GM12875 (cell line): ENCODE results near the gene HLA-G.
"Not testable (repeated sequence)": the region's sequence is repeated elsewhere in the genome, so short reads cannot be mapped to it uniquely, and the experiment has no call there.

Experiments
- H3K4me3 ChIP-seq: one replicate; pipeline ENCODE4 v1.5.1; 2011; ENCODE audit warnings: low read depth, low read length, control low read depth
- CTCF ChIP-seq: IDR thresholded peaks from 2 replicates; pipeline ENCODE4 v1.5.1; 2011; ENCODE audit warnings: low read depth, mild to moderate bottlenecking, control low read depth, inconsistent platforms, low read length, moderate library complexity, borderline replicate concordance; ENCODE audit not compliant: insufficient read depth

The HLA-G gene

GRCh38 chr6:29827579-29828470, at the start of gene HLA-G:
Gene HLA-G (plus strand): TSS chr6:29827825. CDS start chr6:29827845, 20 bp downstream.
- no peak within 1 kb of the TSS for H3K4me3 ChIP-seq
- TF ChIP-seq CTCF: no peak

- H3K4me3 ChIP-seq: not testable (repeated sequence)
Measured at GRCh38 chr6:29780019-29780698, 47.5 kb upstream of the HLA-G start.

- H3K4me3 ChIP-seq: no peak overlapping the region
- TF ChIP-seq CTCF: no peak
Measured at GRCh38 chr6:29789176-29789575, 38.4 kb upstream of the HLA-G start.

- no peak overlapping the region for H3K4me3 ChIP-seq
- TF ChIP-seq CTCF: no peak
Measured at GRCh38 chr6:29790626-29791025, 37.0 kb upstream of the HLA-G start.

GRCh38 chr6:29791162-29791561, 36.5 kb upstream of the HLA-G start:
- H3K4me3 ChIP-seq: no peak overlapping the region
- no peak for TF ChIP-seq CTCF

GRCh38 chr6:29791786-29792122, 35.9 kb upstream of the HLA-G start:
- H3K4me3 ChIP-seq: no peak overlapping the region
- TF ChIP-seq CTCF: no peak

GRCh38 chr6:29792123-29793035, 35.2 kb upstream of the HLA-G start:
- H3K4me3 ChIP-seq: peak overlapping the region; percentile 54
- TF ChIP-seq CTCF: peak; percentile 43; the same call in 1 of the 2 replicates
